K562 (cell line): Measurements from ENCODE around the gene HOMEZ. TPM values are rescaled to one million over a fixed set of nuclear protein-coding genes. Genes with fewer than 3 reads are reported as not detected.
A peak's percentile ranks its signal among the peaks of the same experiment; 100 is the strongest.

Experiments
- ATAC-seq: fragments of 200-7000 bp; cut with Tn5 transposase; 3 replicates; pipeline ENCODE4 v1.9.1; 2020; ENCODE audit warnings: moderate library complexity
- BruUV-seq: library from RNA; stranded (reverse); fragments of 400-500 nt; replicated peaks from 2 replicates; lab custom pipeline; 2021; lab: Mats Ljungman, UMichigan
- CTCF ChIA-PET: fragments of 300-600 bp; formaldehyde crosslinking; extraction: SDS; loops from one replicate; lab custom pipeline; 2021; ENCODE audit warnings: low intra/inter-chr PET ratio; lab: Yijun Ruan, JAX
- POLR2A ChIA-PET: fragments of 300-600, 350-650 bp; sonication (Branson Sonifier 250); formaldehyde crosslinking; extraction: SDS; loops from one replicate; lab custom pipeline; 2021; ENCODE audit warnings: antibody characterized with exemption, inconsistent platforms; lab: Yijun Ruan, JAX
- DNase-seq, 4 experiments: peaks; one replicate each; pipeline versions ENCODE4 v3.0.0 to v3.0.0-alpha.2; 2011 to 2018; ENCODE audit warnings: low spot score in 3 of 4, mixed read lengths in 3 of 4; ENCODE audit errors: extremely low read depth in 1 of 4
- FAIRE-seq: peaks from 2 replicates; lab custom pipeline; 2011; peaks lifted over from hg19 to GRCh38; lab: Jason Lieb, UNC
- H2AFZ ChIP-seq: 2 replicates; pipeline ENCODE4 v1.6.0; 2011; ENCODE audit warnings: low read depth, low read length, control low read depth, inconsistent platforms
- H3K27ac ChIP-seq: fragments of 200-600 bp; 3 replicates; pipeline ENCODE4 v1.8.0; 2011; ENCODE audit warnings: low read depth, mild to moderate bottlenecking, control low read depth, inconsistent platforms, low read length, moderate library complexity, mixed read lengths; ENCODE audit errors: extremely low read depth
- H3K27me3 ChIP-seq, 2 experiments: fragments of 300-600 bp in 1 of 2; 2 replicates in 1 of 2; 3 replicates in 1 of 2; pipeline versions ENCODE4 v1.6.0 to v1.8.0; 2011; ENCODE audit warnings: inconsistent platforms in 2 of 2, low read length in 2 of 2, mild to moderate bottlenecking in 1 of 2, mixed read lengths in 1 of 2, moderate library complexity in 1 of 2; ENCODE audit not compliant: control insufficient read depth in 2 of 2, insufficient read depth in 2 of 2
- H3K36me3 ChIP-seq: fragments of 300-600 bp; 3 replicates; pipeline ENCODE4 v1.8.0; 2011; ENCODE audit warnings: mild to moderate bottlenecking, low read length, inconsistent platforms; ENCODE audit not compliant: control insufficient read depth, insufficient read depth
- H3K4me1 ChIP-seq, 2 experiments: fragments of 200-600 bp in 1 of 2; replicated peaks in 1 of 2; 2 replicates in 1 of 2; 3 replicates in 1 of 2; pipeline versions ENCODE4 v1.5.1 to v1.8.0; 2011; ENCODE audit warnings: inconsistent platforms in 2 of 2, low read length in 2 of 2, mild to moderate bottlenecking in 1 of 2, mixed read lengths in 1 of 2, moderate library complexity in 1 of 2; ENCODE audit not compliant: control insufficient read depth in 2 of 2, insufficient read depth in 2 of 2
- H3K4me2 ChIP-seq: 2 replicates; pipeline ENCODE4 v1.6.1; 2011; ENCODE audit warnings: low read length, control low read depth, inconsistent platforms, mixed read lengths; ENCODE audit not compliant: insufficient read depth
- H3K4me3 ChIP-seq: fragments of 200-600 bp; sonication (generic), shearing (Covaris generic); 2 replicates; pipeline ENCODE4 v1.5.1; 2016; ENCODE audit warnings: control low read depth, inconsistent platforms
- H3K79me2 ChIP-seq: fragments of 200-600 bp; 3 replicates; pipeline ENCODE4 v1.8.0; 2011; ENCODE audit warnings: low read length, inconsistent platforms; ENCODE audit not compliant: control insufficient read depth, insufficient read depth
- H3K9ac ChIP-seq, 2 experiments: 2 replicates each; pipeline versions ENCODE4 v1.6.0 to v1.6.1; 2011; ENCODE audit warnings: low read depth in 2 of 2, low read length in 2 of 2, control low read depth in 1 of 2, inconsistent platforms in 1 of 2, mild to moderate bottlenecking in 1 of 2, mixed read lengths in 1 of 2; ENCODE audit not compliant: insufficient read depth in 1 of 2
- H3K9me1 ChIP-seq: one replicate; pipeline ENCODE4 v1.6.0; 2011; ENCODE audit warnings: inconsistent platforms, mild to moderate bottlenecking, low read length, moderate library complexity; ENCODE audit not compliant: control insufficient read depth, insufficient read depth
- H3K9me3 ChIP-seq: replicated peaks from 2 replicates; pipeline ENCODE4 v1.5.1; 2011; ENCODE audit warnings: low read depth, low read length, inconsistent platforms; ENCODE audit not compliant: control insufficient read depth, insufficient read depth
- H4K20me1 ChIP-seq: replicated peaks from 2 replicates; pipeline ENCODE4 v1.6.1; 2011; ENCODE audit warnings: low read length, inconsistent platforms, mixed read lengths; ENCODE audit not compliant: control insufficient read depth, insufficient read depth
- EGR1 ChIP-seq: fragments of 450-650 bp; conservative IDR thresholded peaks from 2 replicates; pipeline ENCODE4 v1.6.1; 2017; ENCODE audit warnings: mild to moderate bottlenecking
- HCFC1 ChIP-seq: IDR thresholded peaks from 2 replicates; pipeline ENCODE4 v1.6.1; 2012; ENCODE audit warnings: low read depth, low read length, improper control_type of control experiment
- MTA1 ChIP-seq: fragments of 450-650 bp; IDR thresholded peaks from 2 replicates; pipeline ENCODE4 v1.6.1; 2017; ENCODE audit warnings: borderline replicate concordance
- ZNF583 ChIP-seq: fragments of 250-450 bp; sonication (Bioruptor Pico); IDR thresholded peaks from 2 replicates; pipeline ENCODE4 v1.4.0; 2020
- WGBS: fragments of 100-300 bp; shearing (Covaris generic); methylation state at CpG from one replicate; pipeline ENCODE4 v1.1.6; 2016; ENCODE audit warnings: low coverage, mixed read lengths; ENCODE audit not compliant: insufficient coverage; ENCODE audit errors: missing lambda C conversion rate; 5-methylcytosine and 5-hydroxymethylcytosine counted together
- in situ Hi-C: fragments of 300-500 bp; cut with MboI; formaldehyde crosslinking; loops from 4 replicates; pipeline ENCODE4 v1.15.0; 2018; ENCODE audit warnings: inconsistent platforms, mixed read lengths
- intact Hi-C: fragments of 100-400 bp; cut with micrococcal nuclease; formaldehyde crosslinking; loops from 2 replicates; pipeline ENCODE4 v1.14.2; 2022
- polyA plus RNA-seq, 8 experiments: library from polyadenylated mRNA; depleted of rRNA in 4 of 8; stranded (reverse) in 5 of 8; unstranded in 3 of 8; fragments of >200 nt; fragmentation: Nextera tagmentation in 2 of 8; fragmentation: Illumina TruSeq in 1 of 8; extraction: Ambion mirVana in 2 of 8; extraction: Trizol in 1 of 8; gene quantifications; 2 replicates each; pipeline versions ENCODE4 v1.2.1 to v1.2.3, GENCODE V29; 2011 to 2014; ENCODE audit warnings: inconsistent platforms in 1 of 8, missing spikeins in 1 of 8
- total RNA-seq, 7 experiments: library from RNA; depleted of rRNA in 6 of 7; stranded (reverse); fragments of >200 nt in 6 of 7; fragmentation: Illumina TruSeq in 2 of 7; extraction: Trizol in 2 of 7; gene quantifications; 2 replicates each; pipeline versions ENCODE4 v1.2.1 to v1.2.3, GENCODE V29; 2011 to 2021; ENCODE audit warnings: low replicate concordance in 1 of 7

Gene HOMEZ
- total and polyA plus RNA-seq, 9 of the 15 experiments (the other 6 are each of a cell fraction or from before 2014, with no cell fraction given): 3.0 to 30.2 (median 16.9) TPM

- H3K27ac ChIP-seq: no peak overlapping the region
- no peak for ATAC-seq
- peaks cover 0 to 7% of the 10 kb centered on the region in 2 experiments; a peak in 2 of 5 replicates for H3K4me1 ChIP-seq
- POLR2A ChIA-PET: interaction anchor here (0.6 to 1.4 kb wide), 4 partner anchors 15 to 33 kb away, joined by 3 to 4 read pairs (median 4); no protein-coding TSS in a partner anchor
- no peak overlapping the region for H3K9ac ChIP-seq
- in situ Hi-C loops (no loop called here), intact Hi-C loops (no loop called here)
- CTCF ChIA-PET: no interaction called here
- no peaks in the 10 kb centered on the region for H3K27me3 ChIP-seq
- DNase-seq: no peak
- FAIRE-seq: no peak
- no TSS peak for BruUV-seq
- no peak overlapping the region for H2AFZ ChIP-seq
- no peaks in the 10 kb centered on the region for H3K79me2 ChIP-seq
- H4K20me1 ChIP-seq: no peaks in the 10 kb centered on the region
- no peaks in the 10 kb centered on the region for H3K36me3 ChIP-seq
- H3K9me3 ChIP-seq: no peaks in the 10 kb centered on the region
- TF ChIP-seq ZNF583 (CRISPR knock-in tag) (no peak), EGR1 (peak; percentile 44; the same call in 1 of the 2 replicates)
- TF ChIP-seq, all 486 proteins: peak for 1
- Histone ChIP-seq H3K4me3 (no peak overlapping the region), H3K4me2 (no peak overlapping the region), H3K9me1 (no peaks in the 10 kb centered on the region)
Observed at GRCh38 chr14:23259426-23259825, 26.5 kb downstream of the HOMEZ start.

- H3K4me3 ChIP-seq: no peak overlapping the region
- WGBS: 33% methylated on average over 1 of the region's 5 CpGs
- H3K9me3 ChIP-seq: no peaks in the 10 kb centered on the region
- no peak for FAIRE-seq
- no peak overlapping the region for H3K27ac ChIP-seq
- no peaks in the 10 kb centered on the region for H3K27me3 ChIP-seq
- H3K79me2 ChIP-seq: no peaks in the 10 kb centered on the region
- H3K4me1 ChIP-seq: peaks cover 0 to 7% of the 10 kb centered on the region in 2 experiments; a peak in 2 of 5 replicates
- H3K9me1 ChIP-seq: no peaks in the 10 kb centered on the region
- no peak for ATAC-seq
- no peak overlapping the region for H3K4me2 ChIP-seq
- H3K9ac ChIP-seq: no peak overlapping the region
- TF ChIP-seq MTA1 (no peak), HCFC1 (no peak)
- in situ Hi-C loops: no loop called here
- no peaks in the 10 kb centered on the region for H3K36me3 ChIP-seq
- CTCF ChIA-PET: interaction anchor here (0.7 to 1.1 kb wide), 2 partner anchors 138 to 644 kb away, joined by 4 read pairs; no protein-coding TSS in a partner anchor
- POLR2A ChIA-PET: interaction anchor here (0.7 to 1.3 kb wide), 2 partner anchors 13 to 437 kb away, joined by 3 to 4 read pairs; no protein-coding TSS in a partner anchor
- DNase-seq: no peak
- intact Hi-C loops: no loop called here
- no peaks in the 10 kb centered on the region for H4K20me1 ChIP-seq
- no TSS peak for BruUV-seq
- peak overlapping the region; percentile 47; the same call in 1 of the 2 replicates for H2AFZ ChIP-seq
Observed at GRCh38 chr14:23258256-23258655, 27.7 kb downstream of the HOMEZ start.
